Ovary (tissue), 3 donors: ENCODE data around the gene RPP40.

Experiments used
- POLR2A ChIP-seq: fragments of 450-650 bp; IDR thresholded peaks from one replicate; pipeline ENCODE4 v1.6.1; 2017; ENCODE audit warnings: antibody characterized with exemption, mild to moderate bottlenecking, moderate library complexity
- TF ChIP-seq, protein P1 (sequence below), 3 donors: fragments of 450-650 bp in 2 of 3; fragments of 200-600 bp in 1 of 3; IDR thresholded peaks; one replicate each; pipeline versions ENCODE4 v1.5.1 to v1.8.0; 2016 to 2022; ENCODE audit warnings: antibody characterized with exemption in 3 of 3, mild to moderate bottlenecking in 1 of 3
- donor health status: DM: no; HTN: no; CAD: no.

- TF ChIP-seq, protein P1, sequence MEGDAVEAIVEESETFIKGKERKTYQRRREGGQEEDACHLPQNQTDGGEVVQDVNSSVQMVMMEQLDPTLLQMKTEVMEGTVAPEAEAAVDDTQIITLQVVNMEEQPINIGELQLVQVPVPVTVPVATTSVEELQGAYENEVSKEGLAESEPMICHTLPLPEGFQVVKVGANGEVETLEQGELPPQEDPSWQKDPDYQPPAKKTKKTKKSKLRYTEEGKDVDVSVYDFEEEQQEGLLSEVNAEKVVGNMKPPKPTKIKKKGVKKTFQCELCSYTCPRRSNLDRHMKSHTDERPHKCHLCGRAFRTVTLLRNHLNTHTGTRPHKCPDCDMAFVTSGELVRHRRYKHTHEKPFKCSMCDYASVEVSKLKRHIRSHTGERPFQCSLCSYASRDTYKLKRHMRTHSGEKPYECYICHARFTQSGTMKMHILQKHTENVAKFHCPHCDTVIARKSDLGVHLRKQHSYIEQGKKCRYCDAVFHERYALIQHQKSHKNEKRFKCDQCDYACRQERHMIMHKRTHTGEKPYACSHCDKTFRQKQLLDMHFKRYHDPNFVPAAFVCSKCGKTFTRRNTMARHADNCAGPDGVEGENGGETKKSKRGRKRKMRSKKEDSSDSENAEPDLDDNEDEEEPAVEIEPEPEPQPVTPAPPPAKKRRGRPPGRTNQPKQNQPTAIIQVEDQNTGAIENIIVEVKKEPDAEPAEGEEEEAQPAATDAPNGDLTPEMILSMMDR (IDR thresholded peaks at IDR 0.05) = no peak
- no peak for TF ChIP-seq POLR2A
These were observed 6.0 kb downstream of the RPP40 start for GRCh38 chr6:4997862-4998261.
